DND-41 (cell line): ENCODE data around the gene KCNIP4.

ENCODE experiments used
- ATAC-seq: fragments of 200-7000 bp; cut with Tn5 transposase; 3 replicates; pipeline ENCODE4 v1.9.1; 2021; ENCODE audit warnings: low read depth; ENCODE audit not compliant: insufficient read depth
- DNase-seq: peaks from one replicate; pipeline ENCODE4 v3.0.0-alpha.2; 2020
- H2AFZ ChIP-seq: 2 replicates; pipeline ENCODE4 v1.6.0; 2012; ENCODE audit warnings: low read depth, low read length
- H3K27ac ChIP-seq: 2 replicates; pipeline ENCODE4 v1.5.1; 2012; ENCODE audit warnings: low read length, inconsistent platforms
- H3K27me3 ChIP-seq: fragments of 200-600 bp; sonication (generic); 2 replicates; pipeline ENCODE4 v1.6.0; 2012; ENCODE audit warnings: low read length, mild to moderate bottlenecking, inconsistent platforms; ENCODE audit not compliant: insufficient read depth, poor library complexity
- H3K36me3 ChIP-seq: 2 replicates; pipeline ENCODE4 v1.5.1; 2012; ENCODE audit warnings: low read length, inconsistent platforms; ENCODE audit not compliant: insufficient read depth
- H3K4me1 ChIP-seq: 2 replicates; pipeline ENCODE4 v1.5.1; 2012; ENCODE audit warnings: mild to moderate bottlenecking, low read length; ENCODE audit not compliant: insufficient read depth
- H3K4me2 ChIP-seq: 2 replicates; pipeline ENCODE4 v1.6.0; 2012; ENCODE audit warnings: mild to moderate bottlenecking, moderate library complexity, low read length, inconsistent platforms; ENCODE audit not compliant: insufficient read depth
- H3K4me3 ChIP-seq, 2 experiments: fragments of 200-600 bp in 1 of 2; shearing (Covaris generic) in 1 of 2; 2 replicates each; pipeline ENCODE4 v1.5.1; 2012 to 2016; ENCODE audit warnings: inconsistent platforms in 2 of 2, low read length in 2 of 2, mild to moderate bottlenecking in 2 of 2, low read depth in 1 of 2, moderate library complexity in 1 of 2
- H3K79me2 ChIP-seq: 2 replicates; pipeline ENCODE4 v1.6.0; 2012; ENCODE audit warnings: low read length, inconsistent platforms; ENCODE audit not compliant: insufficient read depth
- H3K9ac ChIP-seq: 2 replicates; pipeline ENCODE4 v1.6.0; 2012; ENCODE audit warnings: low read depth, mild to moderate bottlenecking, inconsistent platforms, low read length, moderate library complexity
- H3K9me3 ChIP-seq: 2 replicates; pipeline ENCODE4 v1.5.1; 2012; ENCODE audit warnings: low read length, moderate library complexity, mild to moderate bottlenecking, inconsistent platforms; ENCODE audit not compliant: insufficient read depth, severe bottlenecking
- H4K20me1 ChIP-seq: 2 replicates; pipeline ENCODE4 v1.6.0; 2012; ENCODE audit warnings: low read length; ENCODE audit not compliant: insufficient read depth
- CTCF ChIP-seq: IDR thresholded peaks from 2 replicates; pipeline ENCODE4 v1.5.1; 2012; ENCODE audit warnings: borderline replicate concordance, low read length, moderate library complexity, mild to moderate bottlenecking; ENCODE audit not compliant: poor library complexity, severe bottlenecking; ENCODE audit errors: extremely low read depth
- EZH2 ChIP-seq: IDR thresholded peaks from 3 replicates; pipeline ENCODE4 v1.6.1; 2012; ENCODE audit warnings: borderline replicate concordance, low read depth, mild to moderate bottlenecking, moderate library complexity, low read length, inconsistent platforms; ENCODE audit not compliant: severe bottlenecking

KCNIP4 gene

DNA sequence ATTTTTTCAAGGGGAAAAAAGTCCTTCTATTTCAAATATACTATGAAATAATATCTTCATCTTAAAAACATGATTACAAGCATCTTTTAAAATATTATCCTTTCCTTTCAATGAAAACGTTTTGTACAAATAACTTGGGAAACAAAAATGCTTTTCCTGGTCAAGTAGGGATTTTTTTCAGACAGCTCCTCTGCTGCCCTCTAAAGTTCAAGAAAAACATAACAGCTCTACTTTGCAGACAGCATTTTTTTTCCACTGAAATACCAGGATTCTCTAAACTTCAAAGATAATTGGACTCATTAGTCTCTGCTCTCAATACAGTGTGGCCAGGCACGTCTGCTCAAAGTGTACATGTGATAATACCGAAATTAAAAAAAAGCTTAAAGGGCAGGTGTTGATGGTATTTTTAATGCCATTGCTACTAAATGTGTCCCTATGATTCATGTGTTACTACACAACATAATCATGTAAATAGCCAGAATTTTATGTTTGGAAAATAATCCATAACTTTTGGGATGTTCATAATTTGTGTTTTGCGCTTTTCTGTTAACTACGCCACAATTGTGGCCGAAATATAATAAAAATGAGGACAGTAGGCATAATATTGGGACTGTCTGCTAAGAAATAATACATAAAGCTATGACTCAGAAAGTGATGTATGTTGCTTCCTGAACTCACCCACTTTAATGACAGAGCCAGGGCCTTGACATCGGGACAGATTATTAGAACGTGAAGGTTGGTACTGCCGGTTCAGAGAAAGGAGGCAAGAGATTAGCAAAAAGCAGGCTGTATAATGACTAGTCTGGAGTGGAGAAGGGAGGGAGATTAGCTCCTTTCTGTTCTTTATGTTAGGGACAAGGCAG lies 478.9 kb downstream of the KCNIP4 start:
- no peaks in the 10 kb centered on the region for H3K4me1 ChIP-seq
- H3K36me3 ChIP-seq, result no peaks in the 10 kb centered on the region
- no peak overlapping the region for H3K4me2 ChIP-seq
- H3K27ac ChIP-seq, result no peak overlapping the region
- no peak overlapping the region for H2AFZ ChIP-seq
- DNase-seq (no peak), ATAC-seq (no peak)
- H3K9me3 ChIP-seq, result no peaks in the 10 kb centered on the region
- H3K79me2 ChIP-seq, result no peaks in the 10 kb centered on the region
- no peaks in the 10 kb centered on the region for H4K20me1 ChIP-seq
- no peak overlapping the region for H3K4me3 ChIP-seq
- no peak for TF ChIP-seq EZH2
- peak; percentile 53 for TF ChIP-seq CTCF
- H3K27me3 ChIP-seq, result no peaks in the 10 kb centered on the region
- H3K9ac ChIP-seq, result no peak overlapping the region

DNA sequence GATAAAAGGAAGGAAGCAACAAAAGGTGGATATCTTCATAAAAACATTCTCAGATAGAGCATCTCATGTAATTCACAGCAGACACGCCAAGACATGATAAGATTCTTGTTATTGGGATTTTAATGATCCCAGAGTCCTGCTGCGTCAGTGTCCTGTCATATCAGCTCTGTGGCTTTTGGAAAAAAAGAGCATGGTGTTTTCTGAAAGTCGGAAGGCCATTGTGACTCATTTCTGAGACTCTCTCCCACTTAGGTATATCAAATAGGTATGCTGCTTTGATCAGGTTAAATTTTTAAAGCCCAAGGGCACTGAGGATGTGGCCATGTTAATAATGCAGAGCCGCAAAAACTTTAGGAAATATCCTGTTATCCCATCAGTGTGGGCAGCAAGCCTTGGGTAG lies 481.0 kb downstream of the KCNIP4 start:
- H3K9me3 ChIP-seq, result no peaks in the 10 kb centered on the region
- no peaks in the 10 kb centered on the region for H3K4me1 ChIP-seq
- no peak for ATAC-seq
- DNase-seq, result no peak
- no peak overlapping the region for H2AFZ ChIP-seq
- no peak overlapping the region for H3K4me3 ChIP-seq
- TF ChIP-seq EZH2, result no peak
- H4K20me1 ChIP-seq, result no peaks in the 10 kb centered on the region
- H3K27ac ChIP-seq, result no peak overlapping the region
- H3K79me2 ChIP-seq, result no peaks in the 10 kb centered on the region
- H3K4me2 ChIP-seq, result no peak overlapping the region
- H3K9ac ChIP-seq, result no peak overlapping the region
- no peaks in the 10 kb centered on the region for H3K36me3 ChIP-seq
- H3K27me3 ChIP-seq, result no peaks in the 10 kb centered on the region

DNA sequence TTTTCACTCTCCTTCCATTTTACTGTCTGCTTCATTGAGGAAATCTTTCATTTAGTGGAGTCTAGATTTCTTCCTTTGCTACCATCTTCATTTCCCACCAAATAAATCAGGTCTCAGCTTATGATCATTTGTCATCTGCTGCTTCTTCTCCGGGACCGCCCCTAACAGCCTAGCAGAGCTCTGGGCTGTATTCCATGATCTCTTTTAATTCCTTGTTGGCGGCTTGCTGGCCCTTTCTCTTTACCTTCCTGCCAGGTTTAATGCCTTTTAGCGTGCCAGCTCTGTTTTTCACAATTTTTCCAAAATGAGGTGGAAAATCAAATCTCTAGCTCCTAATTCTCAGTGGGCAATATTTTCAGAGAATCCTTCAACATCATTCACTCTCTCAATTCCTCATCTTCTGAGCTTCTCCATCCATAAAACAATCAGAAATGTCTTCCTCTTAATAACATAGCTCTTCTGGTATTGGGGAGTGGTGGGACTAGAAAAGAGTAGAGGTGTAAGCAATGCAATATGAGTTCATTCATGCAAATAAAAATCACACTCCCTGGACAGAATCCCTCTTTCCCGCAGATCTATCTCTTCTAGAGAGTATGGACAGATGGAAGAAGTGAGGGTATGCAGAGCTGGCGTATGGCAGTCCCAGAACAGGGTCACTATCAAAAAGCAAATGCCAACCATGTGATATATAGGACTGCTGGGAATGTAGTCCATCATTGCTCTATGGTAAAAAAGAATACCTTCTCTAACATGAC lies 491.3 kb downstream of the KCNIP4 start:
- TF ChIP-seq EZH2 (no peak), CTCF (no peak)
- no peaks in the 10 kb centered on the region for H3K36me3 ChIP-seq
- H2AFZ ChIP-seq, result no peak overlapping the region
- no peaks in the 10 kb centered on the region for H4K20me1 ChIP-seq
- DNase-seq, result no peak
- no peak overlapping the region for H3K4me2 ChIP-seq
- no peaks in the 10 kb centered on the region for H3K27me3 ChIP-seq
- H3K4me3 ChIP-seq, result no peak overlapping the region
- no peaks in the 10 kb centered on the region for H3K9me3 ChIP-seq
- no peak for ATAC-seq
- H3K79me2 ChIP-seq, result no peaks in the 10 kb centered on the region
- H3K9ac ChIP-seq, result no peak overlapping the region
- H3K27ac ChIP-seq, result no peak overlapping the region
- no peaks in the 10 kb centered on the region for H3K4me1 ChIP-seq

- no peak overlapping the region for H2AFZ ChIP-seq
- TF ChIP-seq CTCF (no peak), EZH2 (no peak)
- no peak overlapping the region for H3K27ac ChIP-seq
- H3K9me3 ChIP-seq, result no peaks in the 10 kb centered on the region
- no peaks in the 10 kb centered on the region for H3K36me3 ChIP-seq
- H3K4me1 ChIP-seq, result no peaks in the 10 kb centered on the region
- H3K4me3 ChIP-seq, result no peak overlapping the region
- DNase-seq (no peak), ATAC-seq (no peak)
- H3K79me2 ChIP-seq, result no peaks in the 10 kb centered on the region
- H3K27me3 ChIP-seq, result no peaks in the 10 kb centered on the region
- no peak overlapping the region for H3K9ac ChIP-seq
- H3K4me2 ChIP-seq, result no peak overlapping the region
- H4K20me1 ChIP-seq, result no peaks in the 10 kb centered on the region
These were observed 493.7 kb downstream of the KCNIP4 start for GRCh38 chr4:21454831-21455230.
